Activated T-cell treated with anti-CD3 and anti-CD28 coated beads, Interleukin-2, amount 50 U/mL, for 4 hours (primary cell): ENCODE results near the gene DSG1. TPM values are rescaled to one million over a fixed set of nuclear protein-coding genes. Genes with fewer than 3 reads are reported as not detected.

ENCODE experiments used
- ATAC-seq, 2 donors: fragments of 200-7000 bp; cut with Tn5 transposase; one replicate each; pipeline ENCODE4 v1.10.0; 2021
- DNase-seq: peaks from one replicate; pipeline ENCODE4 v3.0.0-alpha.2; 2020
- H3K27me3 Mint-ChIP-seq: one replicate; pipeline ENCODE4 v1.8.0; 2021; ENCODE audit warnings: low read depth, mixed read lengths
- H3K36me3 Mint-ChIP-seq: one replicate; pipeline ENCODE4 v1.8.0; 2022; ENCODE audit warnings: mixed read lengths; ENCODE audit not compliant: insufficient read depth
- H3K4me1 Mint-ChIP-seq: one replicate; pipeline ENCODE4 v1.8.0; 2021; ENCODE audit warnings: low read depth, mixed read lengths
- H3K4me3 Mint-ChIP-seq: one replicate; pipeline ENCODE4 v1.8.0; 2021; ENCODE audit warnings: mild to moderate bottlenecking, moderate library complexity, mixed read lengths
- H3K9me3 Mint-ChIP-seq: one replicate; pipeline ENCODE4 v1.8.0; 2021; ENCODE audit warnings: mixed read lengths
- total RNA-seq, 3 donors: library from RNA; stranded (reverse); gene quantifications; one replicate each; pipeline ENCODE4 v1.2.1, GENCODE V29; 2021

Gene DSG1
- total RNA-seq, 3 donors from 2014 or later, result not detected

- H3K9me3 Mint-ChIP-seq, result peaks cover 3% of the 10 kb centered on the region
- DNase-seq, result no peak
- no peak overlapping the region for H3K4me3 Mint-ChIP-seq
- H3K4me1 Mint-ChIP-seq, result no peaks in the 10 kb centered on the region
- ATAC-seq, result no peak
- H3K27me3 Mint-ChIP-seq, result no peaks in the 10 kb centered on the region
- no peaks in the 10 kb centered on the region for H3K36me3 Mint-ChIP-seq
Observed at GRCh38 chr18:31380912-31381311, 63.0 kb downstream of the DSG1 start.

GRCh38 chr18:31382107-31382506 lies 64.1 kb downstream of the DSG1 start:
- H3K4me1 Mint-ChIP-seq, result no peaks in the 10 kb centered on the region
- no peak overlapping the region for H3K4me3 Mint-ChIP-seq
- no peaks in the 10 kb centered on the region for H3K27me3 Mint-ChIP-seq
- ATAC-seq (no peak), DNase-seq (no peak)
- no peaks in the 10 kb centered on the region for H3K36me3 Mint-ChIP-seq
- H3K9me3 Mint-ChIP-seq, result peaks cover 3% of the 10 kb centered on the region

- Mint-ChIP-seq H3K9me3 (no peaks in the 10 kb centered on the region), H3K4me1 (no peaks in the 10 kb centered on the region), H3K4me3 (no peak overlapping the region), H3K27me3 (no peaks in the 10 kb centered on the region), H3K36me3 (no peaks in the 10 kb centered on the region)
- no peak for DNase-seq
- ATAC-seq, result no peak
Observed at GRCh38 chr18:31386741-31387140, 68.8 kb downstream of the DSG1 start.

GRCh38 chr18:31393286-31393685 lies 75.3 kb downstream of the DSG1 start:
- Mint-ChIP-seq H3K9me3 (peaks cover 4% of the 10 kb centered on the region), H3K36me3 (no peaks in the 10 kb centered on the region), H3K4me1 (no peaks in the 10 kb centered on the region), H3K27me3 (no peaks in the 10 kb centered on the region), H3K4me3 (no peak overlapping the region)
- ATAC-seq (no peak), DNase-seq (no peak)

- H3K4me3 Mint-ChIP-seq, result no peak overlapping the region
- no peaks in the 10 kb centered on the region for H3K4me1 Mint-ChIP-seq
- no peaks in the 10 kb centered on the region for H3K36me3 Mint-ChIP-seq
Observed at GRCh38 chr18:31396796-31397612, 79.0 kb downstream of the DSG1 start.

GRCh38 chr18:31398191-31398590 lies 80.2 kb downstream of the DSG1 start:
- no peak overlapping the region for H3K4me3 Mint-ChIP-seq
- H3K27me3 Mint-ChIP-seq, result no peaks in the 10 kb centered on the region
- no peaks in the 10 kb centered on the region for H3K4me1 Mint-ChIP-seq
- no peaks in the 10 kb centered on the region for H3K36me3 Mint-ChIP-seq
- no peaks in the 10 kb centered on the region for H3K9me3 Mint-ChIP-seq
- DNase-seq (no peak), ATAC-seq (no peak)

More at GRCh38 chr18:31396796-31397612, 79.0 kb downstream of the DSG1 start:
- no peak for DNase-seq
- ATAC-seq, result no peak
- H3K27me3 Mint-ChIP-seq, result no peaks in the 10 kb centered on the region
- peaks cover 4% of the 10 kb centered on the region for H3K9me3 Mint-ChIP-seq

- H3K36me3 Mint-ChIP-seq, result no peaks in the 10 kb centered on the region
- H3K4me3 Mint-ChIP-seq, result no peak overlapping the region
- ATAC-seq, result no peak
- no peaks in the 10 kb centered on the region for H3K4me1 Mint-ChIP-seq
- no peaks in the 10 kb centered on the region for H3K27me3 Mint-ChIP-seq
- H3K9me3 Mint-ChIP-seq, result no peaks in the 10 kb centered on the region
- DNase-seq, result no peak
Observed at GRCh38 chr18:31399306-31400032, 81.5 kb downstream of the DSG1 start.

- Mint-ChIP-seq H3K9me3 (no peaks in the 10 kb centered on the region), H3K4me1 (no peaks in the 10 kb centered on the region), H3K36me3 (no peaks in the 10 kb centered on the region), H3K27me3 (no peaks in the 10 kb centered on the region), H3K4me3 (no peak overlapping the region)
- DNase-seq, result no peak
- no peak for ATAC-seq
Observed at GRCh38 chr18:31401156-31402025, 83.4 kb downstream of the DSG1 start.

GRCh38 chr18:31402026-31402373 lies 84.0 kb downstream of the DSG1 start:
- no peak for ATAC-seq
- Mint-ChIP-seq H3K4me1 (no peaks in the 10 kb centered on the region), H3K9me3 (no peaks in the 10 kb centered on the region)

GRCh38 chr18:31403409-31403808 lies 85.4 kb downstream of the DSG1 start:
- ATAC-seq (no peak), DNase-seq (no peak)
- Mint-ChIP-seq H3K27me3 (no peaks in the 10 kb centered on the region), H3K4me3 (no peak overlapping the region), H3K9me3 (no peaks in the 10 kb centered on the region), H3K36me3 (no peaks in the 10 kb centered on the region), H3K4me1 (no peaks in the 10 kb centered on the region)

More at GRCh38 chr18:31402026-31402373, 84.0 kb downstream of the DSG1 start:
- no peak overlapping the region for H3K4me3 Mint-ChIP-seq
- H3K36me3 Mint-ChIP-seq, result no peaks in the 10 kb centered on the region
- H3K27me3 Mint-ChIP-seq, result no peaks in the 10 kb centered on the region
- DNase-seq, result no peak

Other genes with a start within 250 kb of the DSG1 start
- under 1 TPM; 0.08 to 0.11 (median 0.10) TPM for gene DSC2, start 215.7 kb upstream of the DSG1 start, total RNA-seq
- not detected for gene DSC1, start 155.3 kb upstream of the DSG1 start, total RNA-seq
- not detected for gene DSG4, start 58.6 kb downstream of the DSG1 start, total RNA-seq
- not detected for gene DSG3, start 129.6 kb downstream of the DSG1 start, total RNA-seq
- gene DSG2, start 180.0 kb downstream of the DSG1 start, total RNA-seq, result under 1 TPM; 0.24 to 0.33 (median 0.27) TPM